HG03025 (cell line): ENCODE data around the gene ZNF133.

Source experiments
- ATAC-seq: cut with Tn5 transposase; IDR thresholded peaks from one replicate; pipeline ENCODE4 v1.9.1; 2021; ENCODE audit warnings: mild to moderate bottlenecking, moderate library complexity; ENCODE audit not compliant: unreplicated experiment, low FRiP score

ZNF133 gene

DNA sequence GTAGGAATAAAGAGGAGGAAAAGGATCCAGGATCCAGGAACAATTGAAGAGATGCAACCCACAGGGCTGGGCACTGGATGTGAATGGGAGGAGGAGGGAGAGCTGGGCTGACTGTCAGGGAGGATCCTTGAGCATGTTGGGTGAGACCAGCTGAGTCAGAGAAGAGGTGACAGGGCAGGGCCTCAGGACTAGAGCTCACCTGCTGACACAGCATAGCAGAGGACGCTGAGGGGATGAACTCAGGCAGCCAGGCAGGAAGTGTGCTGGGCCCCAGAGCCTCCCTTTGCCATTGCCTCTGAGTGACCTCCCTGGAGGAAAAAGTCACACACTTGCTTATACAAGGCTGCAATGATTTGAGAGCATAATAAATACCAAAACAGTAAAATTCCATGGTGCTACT, 72.3 kb downstream of the ZNF133 start:
- no peak for ATAC-seq

DNA sequence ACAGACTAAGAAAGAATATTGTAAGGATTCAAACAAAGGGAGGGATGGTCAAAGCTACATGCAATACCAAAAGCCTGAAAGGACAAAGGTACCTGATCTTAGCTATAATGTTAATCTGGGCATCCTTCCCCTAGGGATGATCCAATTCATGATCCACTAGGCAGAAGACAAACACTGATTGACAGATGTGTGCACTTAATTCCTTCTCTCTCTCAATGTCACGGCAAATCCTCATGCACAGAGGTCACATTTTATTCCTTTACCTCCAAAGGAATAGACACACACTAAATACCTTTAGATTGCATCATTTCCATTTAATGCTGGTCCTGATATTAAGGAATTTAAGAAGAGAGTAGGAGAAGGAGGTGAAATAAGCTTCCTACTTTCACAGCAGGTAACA, 73.4 kb downstream of the ZNF133 start:
- no peak for ATAC-seq

DNA sequence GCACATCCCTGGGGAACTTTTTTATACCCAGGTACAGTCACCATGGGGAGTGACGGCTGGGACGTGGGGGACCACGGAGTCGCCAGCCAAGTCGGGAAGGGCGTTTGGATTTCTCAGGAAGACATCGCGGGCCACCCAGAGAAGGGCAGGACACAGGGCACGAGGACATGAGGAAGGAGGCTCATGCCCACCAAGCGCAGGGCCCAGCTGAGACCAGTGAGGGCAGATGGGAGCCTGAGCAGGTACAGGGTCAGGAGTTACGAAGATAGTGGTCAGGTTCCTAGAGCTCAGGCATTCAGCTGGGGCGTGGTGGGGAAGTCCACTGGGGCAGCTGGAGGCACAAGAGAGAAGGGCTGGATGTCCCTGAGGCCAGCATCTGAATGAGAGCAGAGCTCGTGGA, 74.6 kb downstream of the ZNF133 start:
- ATAC-seq, result no peak

DNA sequence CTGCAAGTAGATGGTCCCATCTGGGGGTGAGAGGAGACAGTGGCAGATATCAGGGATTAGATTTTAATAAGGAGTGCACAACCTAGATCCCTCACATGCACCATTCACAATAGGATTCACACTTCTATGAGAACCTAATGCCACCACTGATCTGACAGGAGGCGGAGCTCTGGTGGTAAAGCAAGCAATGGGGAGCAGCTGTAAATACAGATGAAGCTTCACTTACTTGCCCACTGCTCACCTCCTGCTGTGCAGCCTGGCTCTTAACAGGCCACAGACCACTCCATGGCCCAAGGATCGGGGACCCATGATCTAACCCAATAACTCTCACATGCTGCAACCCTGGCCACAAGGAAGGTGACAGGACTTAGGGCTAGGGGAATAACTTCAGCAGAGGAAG, 75.4 kb downstream of the ZNF133 start:
- ATAC-seq, result no peak

DNA sequence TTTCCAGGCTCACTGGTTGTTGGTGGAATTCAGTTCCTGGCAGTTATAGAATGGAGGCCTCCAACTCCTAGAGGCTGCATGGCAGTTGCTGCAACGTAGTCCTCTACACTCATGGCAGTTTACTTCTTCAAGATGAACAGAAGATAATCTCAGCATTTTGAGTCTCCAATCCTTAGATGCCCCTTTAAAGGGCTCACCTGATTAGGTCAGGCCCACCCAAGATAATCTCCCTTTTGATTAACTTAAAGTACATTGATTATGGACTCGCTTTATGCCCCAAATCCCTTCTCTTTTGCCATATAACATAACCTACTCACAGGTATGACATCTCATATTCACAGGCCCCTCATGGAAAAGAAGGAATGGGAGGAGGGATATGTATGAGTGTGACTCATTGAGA, 76.4 kb downstream of the ZNF133 start:
- no peak for ATAC-seq
